Sigmoid colon (tissue), 4 donors: ENCODE data around the gene MTX3.

ENCODE experiments used
- CTCF ChIP-seq, 4 experiments: fragments of 450-650 bp in 3 of 4; fragments of 200-600 bp in 1 of 4; IDR thresholded peaks; one replicate each; pipeline ENCODE4 v1.5.1; 2016 to 2019; ENCODE audit warnings: antibody characterized with exemption in 4 of 4, mild to moderate bottlenecking in 3 of 4, moderate library complexity in 2 of 4
- EP300 ChIP-seq, 4 donors: sonication (generic); formaldehyde crosslinking; IDR thresholded peaks; one replicate each; pipeline ENCODE4 v1.6.1; 2017; ENCODE audit warnings: antibody characterized with exemption in 4 of 4

- TF ChIP-seq CTCF (IDR thresholded peaks at IDR 0.05) (no peak), EP300 (IDR thresholded peaks at IDR 0.05) (no peak)
Observed at GRCh38 chr5:79963261-79964061, 27.6 kb downstream of the MTX3 start.
